Posterior cingulate gyrus (tissue), 11 donors: ENCODE results near the gene DOCK10.
"Not testable (repeated sequence)": the region's sequence is repeated elsewhere in the genome, so short reads cannot be mapped to it uniquely, and the experiment has no call there.

Source experiments
- DNase-seq, 10 donors: peaks; one replicate each; pipeline versions ENCODE4 v3.0.0 to v3.0.0-alpha.2; 2020 to 2021; ENCODE audit warnings: mixed read lengths in 3 of 10
- intact Hi-C: fragments of 100-400 bp; cut with DNase I; formaldehyde crosslinking; loops from one replicate; pipeline ENCODE4 v1.15.1; 2023

DOCK10 gene

DNA sequence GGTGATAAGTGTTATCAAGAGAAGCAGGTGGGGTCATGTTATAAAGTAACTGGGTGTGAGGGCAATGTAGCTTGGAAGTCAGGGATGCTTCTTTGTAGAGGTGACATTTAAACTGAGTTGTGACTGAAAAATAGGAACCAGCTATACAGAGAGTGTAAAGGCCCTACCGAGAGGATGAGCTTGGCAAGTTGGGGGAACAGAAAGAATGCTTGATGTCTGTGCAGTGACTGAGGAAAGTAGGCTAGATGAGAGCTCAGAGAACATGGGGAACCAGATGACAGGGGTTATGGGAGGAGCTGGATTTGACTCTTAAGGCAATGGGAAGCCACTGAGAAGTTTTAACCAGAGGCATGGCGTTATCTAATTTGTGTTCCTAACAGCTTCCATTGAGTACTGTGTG, 115.3 kb downstream of the DOCK10 start:
- DNase-seq = no peak
- intact Hi-C loops = no loop called here

DNA sequence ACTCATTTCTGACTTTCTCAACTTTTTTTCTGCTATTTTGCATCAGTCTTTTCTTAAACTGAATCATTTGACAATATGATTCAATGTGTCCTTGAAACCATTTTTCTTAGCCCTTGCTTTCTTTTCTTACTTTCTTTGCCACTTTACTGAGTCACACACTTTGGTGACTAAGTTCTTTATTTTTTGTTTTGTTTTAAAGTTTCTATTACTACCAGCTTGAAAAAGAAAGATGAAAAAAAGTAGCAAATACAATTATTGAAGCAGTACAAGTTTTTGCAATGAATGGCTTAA, 116.5 kb downstream of the DOCK10 start:
- no peak for DNase-seq
- intact Hi-C loops = no loop called here

DNA sequence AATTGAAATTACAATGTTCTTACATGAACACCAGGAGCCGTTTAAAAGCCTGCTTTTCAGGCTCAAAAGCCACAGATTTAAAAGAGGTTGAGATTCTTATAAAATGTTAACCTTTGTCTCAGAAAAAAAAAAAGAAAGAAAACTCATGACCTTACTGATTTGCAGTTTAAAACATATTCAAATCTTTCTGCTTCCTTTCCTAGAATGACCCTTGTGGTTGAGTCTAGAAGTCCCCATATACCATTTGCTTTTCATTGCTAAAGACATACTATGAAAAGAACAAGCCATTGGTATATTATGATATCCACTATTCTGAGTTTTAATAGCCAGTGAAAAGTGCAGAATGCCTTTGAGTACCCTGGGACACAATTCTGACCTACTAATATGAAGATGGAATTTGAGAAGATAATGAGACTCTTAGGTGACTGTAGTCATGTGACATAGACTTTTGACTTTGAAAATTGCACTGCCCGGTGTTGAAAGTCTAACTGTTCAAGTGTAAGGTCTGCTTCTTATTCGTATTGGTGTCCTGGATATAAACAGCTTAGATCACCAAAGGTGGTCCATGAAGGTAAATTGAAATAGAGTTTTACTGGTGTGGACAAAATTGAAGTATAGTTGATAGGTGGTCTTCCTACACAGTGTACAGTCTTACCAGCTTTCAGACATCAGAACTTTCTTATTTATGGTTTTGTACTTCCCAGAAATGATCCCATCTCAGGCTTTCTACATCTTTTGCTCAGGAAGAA, 117.0 kb downstream of the DOCK10 start:
- intact Hi-C loops = no loop called here
- DNase-seq = no peak

DNA sequence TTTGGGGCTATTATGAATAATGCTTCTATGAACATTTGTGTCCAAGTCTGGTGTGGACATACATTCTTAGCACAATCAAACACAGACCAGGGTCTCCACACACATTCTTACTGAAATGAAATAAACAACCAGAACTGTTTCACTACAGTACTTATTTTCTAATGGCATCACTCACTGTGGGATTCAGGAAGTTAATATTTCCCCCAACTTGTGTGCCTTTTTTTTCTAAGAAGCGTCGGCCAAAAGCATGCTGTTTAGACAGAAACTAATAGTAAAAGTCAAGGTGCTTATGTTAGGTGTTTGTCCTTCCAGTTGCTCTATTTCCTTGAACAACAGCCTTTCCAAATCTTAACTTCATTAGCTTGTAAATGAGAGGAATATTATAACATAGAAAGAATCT, 117.6 kb downstream of the DOCK10 start:
- intact Hi-C loops = no loop called here
- DNase-seq = no peak

DNA sequence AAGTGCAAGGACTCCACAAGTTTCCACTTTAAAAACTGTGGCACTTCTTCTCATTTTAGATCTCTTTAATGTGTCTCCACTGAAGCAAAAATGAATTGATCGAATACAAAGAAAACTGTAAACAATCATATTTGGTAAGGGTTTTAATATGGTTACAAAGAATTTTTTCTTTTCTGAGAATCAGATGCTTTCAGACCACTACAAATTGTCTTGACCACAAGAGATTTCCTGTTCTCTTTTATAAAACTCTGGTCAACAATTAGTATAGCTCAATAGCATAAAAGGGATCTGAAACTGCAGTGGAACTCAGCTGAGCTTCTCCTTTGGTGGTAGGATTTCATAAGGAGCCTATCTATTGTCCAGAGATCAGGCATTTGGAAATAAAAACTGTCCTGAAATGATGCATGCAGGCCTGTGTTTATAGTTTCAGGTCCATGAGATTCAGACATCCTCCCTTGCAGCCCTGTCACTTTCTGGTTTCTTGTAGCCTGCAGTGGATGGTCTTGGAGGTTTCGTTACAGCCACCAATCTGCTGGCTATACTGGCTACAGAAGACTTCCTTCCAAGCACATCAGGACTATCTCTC, 120.0 kb downstream of the DOCK10 start:
- DNase-seq = no peak
- intact Hi-C loops = no loop called here

DNA sequence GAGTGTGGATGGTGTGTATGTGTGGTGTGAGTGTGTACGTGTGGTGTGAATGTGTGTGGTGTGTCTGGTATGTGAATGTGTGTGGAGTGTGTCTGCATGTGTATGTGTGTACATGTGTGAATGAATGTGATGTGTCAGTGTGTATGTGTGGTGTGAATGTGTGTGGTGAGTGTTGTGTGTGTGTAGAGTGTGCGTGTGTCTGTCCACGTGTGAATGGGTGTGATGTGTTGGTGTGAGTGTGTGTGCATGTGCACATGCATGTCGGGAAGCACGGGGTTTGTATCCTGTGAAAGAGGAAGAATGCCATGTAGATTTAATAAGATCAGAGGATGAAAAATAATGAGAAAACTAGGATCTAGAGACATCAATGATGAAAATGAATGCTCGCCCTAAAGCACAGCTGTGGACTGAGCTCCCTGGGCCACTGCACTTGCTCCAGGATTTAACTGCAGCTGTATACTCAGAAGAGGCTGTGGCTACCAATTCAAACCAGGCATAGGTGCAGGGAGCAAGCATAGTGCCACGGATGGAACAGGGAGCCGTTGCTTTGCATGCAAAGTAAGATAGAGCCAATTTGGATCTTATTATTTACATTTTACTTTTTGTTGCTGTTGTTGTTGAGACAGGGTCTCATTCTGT, 122.7 kb downstream of the DOCK10 start:
- DNase-seq = no peak
- intact Hi-C loops = no loop called here

DNA sequence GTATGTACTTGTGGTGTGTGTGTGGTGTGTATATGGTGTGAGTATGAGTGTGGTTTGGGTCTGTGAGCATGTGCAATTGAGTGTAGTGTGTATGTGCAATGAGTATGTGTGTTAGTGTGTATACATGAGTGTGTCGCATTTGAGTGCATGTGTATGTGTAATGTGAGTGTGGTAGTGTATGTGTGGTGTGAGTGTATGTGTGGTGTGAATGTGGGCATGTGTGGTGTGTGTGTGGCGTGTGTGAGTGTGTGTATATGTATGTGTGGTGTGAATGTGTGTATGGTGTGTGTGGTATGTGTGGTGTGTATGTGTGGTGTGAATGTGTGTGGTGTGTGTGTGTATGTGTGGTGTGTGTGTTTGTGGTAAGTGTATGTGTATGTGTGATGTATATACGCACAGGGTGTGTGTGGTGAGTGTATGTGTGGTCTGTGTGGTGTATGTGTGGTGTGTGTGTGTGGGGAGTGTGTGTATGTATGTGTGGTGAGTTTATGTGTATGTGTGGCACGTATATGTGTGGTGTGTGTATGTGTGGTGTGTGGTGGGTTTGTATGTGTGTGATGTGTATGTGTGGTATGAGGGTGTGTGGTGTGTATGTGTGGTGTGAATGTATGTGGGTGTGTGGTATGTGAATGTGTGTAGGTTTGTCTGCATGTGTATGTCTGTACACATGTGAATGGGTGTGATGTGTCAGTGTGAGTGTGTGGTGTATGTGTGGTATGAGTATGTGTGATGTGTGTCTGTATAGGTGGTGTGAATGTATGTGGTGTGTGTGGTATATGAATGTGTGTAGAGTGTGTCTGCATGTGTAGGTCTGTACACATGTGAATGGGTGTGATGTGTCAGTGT, 123.4 kb downstream of the DOCK10 start:
- DNase-seq = no peak
- intact Hi-C loops = no loop called here

DNA sequence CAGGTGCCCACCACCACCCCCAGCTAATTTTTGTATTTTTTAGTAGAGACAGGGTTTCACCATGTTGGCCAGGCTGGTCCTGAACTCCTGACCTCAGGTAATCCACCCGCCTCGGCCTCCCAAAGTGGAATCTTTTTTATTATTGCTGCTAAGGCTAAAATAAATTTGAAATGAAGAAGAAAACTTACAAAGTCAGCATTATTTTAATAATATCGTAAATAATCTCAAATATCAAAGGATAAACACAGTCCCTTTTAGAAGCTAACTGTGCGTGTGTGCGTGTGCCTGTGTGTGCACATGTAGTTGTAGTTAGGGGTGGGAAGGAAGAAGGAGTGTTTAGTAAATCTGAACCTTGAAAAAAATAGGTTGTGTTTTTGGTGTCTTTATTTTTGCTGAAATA, 125.0 kb downstream of the DOCK10 start:
- intact Hi-C loops, DNase-seq: not testable (repeated sequence)

DNA sequence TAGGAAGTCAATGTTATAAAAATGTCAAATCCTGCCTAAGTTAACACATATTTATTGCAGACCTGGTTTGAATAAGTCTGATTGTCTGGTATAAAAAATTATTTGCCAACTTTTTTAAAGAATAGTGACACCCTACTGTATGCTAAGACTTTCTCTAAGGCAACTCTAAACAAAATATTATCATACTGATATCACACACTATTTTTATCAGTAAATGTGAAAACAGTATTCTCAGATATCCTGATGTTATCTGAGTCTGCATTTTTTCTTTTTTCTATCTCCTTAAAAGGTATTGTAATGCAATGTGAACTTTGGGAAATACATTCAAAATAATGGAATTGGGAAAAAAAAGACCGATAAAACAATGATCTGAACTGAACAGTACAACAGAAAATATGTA, 127.1 kb downstream of the DOCK10 start:
- intact Hi-C loops = no loop called here
- DNase-seq = no peak

DNA sequence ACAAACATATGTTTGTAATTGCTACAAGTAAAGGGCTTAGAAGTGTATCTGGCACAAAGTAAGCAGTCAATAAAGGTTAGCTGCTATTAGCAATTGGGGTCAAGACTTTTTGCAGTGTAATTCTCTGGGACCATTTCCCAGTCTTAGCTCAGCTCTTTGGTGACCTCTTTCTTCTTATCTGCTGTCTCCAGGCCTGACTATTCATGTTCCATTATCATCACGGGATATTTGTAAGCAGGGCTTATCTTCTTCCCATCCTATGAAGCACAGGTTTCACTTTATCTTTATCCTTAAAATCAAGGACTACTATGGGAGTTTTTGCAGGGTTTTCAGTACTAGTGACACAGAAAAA, 131.7 kb downstream of the DOCK10 start:
- DNase-seq = no peak

DNA sequence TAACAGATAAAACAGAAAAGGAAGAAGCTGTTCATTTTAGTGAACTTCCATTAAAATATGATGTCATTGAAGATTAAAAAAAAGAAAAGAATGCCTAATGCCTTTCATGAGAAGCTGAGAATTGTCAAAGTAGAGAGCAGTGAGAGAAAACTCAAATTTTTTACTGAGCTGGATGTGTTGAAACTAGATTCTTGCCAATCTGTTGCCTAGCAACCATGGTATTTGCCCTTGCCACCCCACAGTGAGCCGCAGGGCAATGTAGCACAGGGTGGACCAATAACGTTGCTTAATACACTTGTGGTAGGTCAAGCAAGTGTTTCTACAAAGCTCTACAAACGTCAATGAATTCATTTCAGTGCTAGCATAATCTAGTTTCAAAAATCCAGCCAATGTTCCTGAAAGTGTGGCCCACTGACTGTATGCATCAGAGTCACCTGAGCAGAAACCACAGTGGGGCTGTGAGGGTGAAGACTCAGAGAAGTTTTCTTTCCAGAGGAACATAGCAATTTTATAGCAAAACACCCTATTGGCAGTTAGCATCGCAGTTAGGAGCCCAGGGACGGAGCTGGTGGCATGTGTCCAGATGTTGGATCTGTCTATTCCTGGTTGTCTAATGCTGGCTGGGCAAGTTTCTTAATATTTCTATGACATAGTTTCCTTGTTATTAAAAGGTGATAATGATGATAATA, 132.2 kb downstream of the DOCK10 start:
- intact Hi-C loops = no loop called here
- DNase-seq = peak in 2 of 10 donors; percentile 30 to 46

More for the DNA sequence above, 131.7 kb downstream of the DOCK10 start:
- intact Hi-C loops = no loop called here

DNA sequence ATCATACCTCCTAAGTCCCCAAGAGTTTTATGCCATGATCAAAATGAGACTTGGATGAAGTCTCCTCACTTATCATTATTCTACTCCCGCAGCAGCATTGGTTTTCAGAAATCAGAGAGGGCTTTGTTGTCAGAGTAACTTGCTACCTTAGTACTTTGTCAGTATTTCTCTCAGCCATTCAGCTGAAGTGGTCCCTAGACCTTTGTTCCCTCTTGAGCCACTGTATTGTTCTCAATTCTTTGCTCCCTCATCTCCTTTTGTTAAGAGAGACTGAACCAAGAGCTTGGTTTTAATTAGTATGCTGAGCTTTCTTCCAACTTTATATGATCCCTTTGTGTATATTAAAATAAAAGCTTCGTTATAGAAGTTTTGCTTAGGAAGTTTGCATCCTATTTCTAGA, 133.4 kb downstream of the DOCK10 start:
- DNase-seq = no peak
- intact Hi-C loops = no loop called here

DNA sequence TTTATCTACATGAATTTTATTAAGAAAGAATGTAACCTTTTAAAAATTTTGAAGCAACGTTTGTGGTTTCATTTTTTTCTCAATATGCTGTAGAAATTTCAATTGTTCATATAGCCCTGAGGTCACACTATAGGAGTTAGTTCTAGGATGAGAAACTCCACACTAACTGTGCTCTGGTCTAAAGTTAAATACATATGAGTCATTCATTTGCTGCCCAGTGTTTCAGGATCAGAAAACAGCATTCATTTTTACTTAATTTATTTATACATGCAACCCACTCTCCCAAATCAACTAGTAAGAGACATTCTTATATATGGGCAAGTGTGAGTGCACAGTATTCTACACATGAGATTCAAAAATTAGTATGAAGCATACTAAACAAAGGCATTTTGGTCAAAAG, 137.9 kb downstream of the DOCK10 start:
- DNase-seq = no peak
- intact Hi-C loops = no loop called here

DNA sequence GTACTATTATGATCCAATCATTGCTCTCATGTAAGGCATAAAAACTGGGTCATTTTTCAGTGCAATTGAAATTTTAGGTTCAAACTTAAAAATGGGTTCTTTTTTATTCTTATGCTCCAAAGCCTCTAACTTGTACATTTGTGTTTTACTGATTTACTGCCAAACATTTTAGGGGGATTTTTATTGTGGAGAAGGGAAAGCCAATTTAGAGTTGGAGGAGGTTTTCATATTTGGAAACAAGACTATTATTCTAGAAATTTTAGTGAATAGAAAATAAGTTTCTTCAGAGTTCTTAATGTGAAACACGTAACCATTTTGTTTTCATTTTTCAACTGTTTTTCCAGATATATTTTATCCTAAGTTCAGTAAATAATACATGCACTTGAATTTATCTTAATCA, 138.6 kb downstream of the DOCK10 start:
- intact Hi-C loops = no loop called here
- DNase-seq = no peak

DNA sequence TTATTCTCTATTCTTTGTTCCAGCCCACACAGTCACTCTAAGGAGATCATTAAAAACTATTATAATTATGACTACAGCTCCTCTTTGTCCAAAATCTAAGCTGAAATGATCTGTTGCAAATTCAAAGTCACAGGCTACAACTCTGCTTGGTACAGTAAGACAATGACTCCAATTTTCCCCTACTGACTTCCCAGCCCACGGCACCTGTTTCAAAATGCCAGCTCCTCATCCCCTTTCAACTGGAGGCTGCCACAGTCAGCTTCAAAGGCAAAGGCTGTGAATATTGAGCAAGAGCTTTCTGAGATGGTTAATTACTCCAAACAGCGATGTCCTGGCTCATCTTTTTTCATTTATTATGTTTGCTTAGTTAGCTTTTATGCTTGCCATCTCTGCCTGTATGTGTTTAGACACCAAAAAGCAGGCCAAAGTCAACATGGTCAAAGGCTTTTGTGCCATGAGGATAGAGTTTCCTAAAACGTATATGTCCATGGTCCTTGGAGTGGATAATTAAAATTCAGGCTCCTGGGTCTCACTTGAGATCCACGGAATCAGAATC, 141.1 kb downstream of the DOCK10 start:
- intact Hi-C loops = no loop called here
- DNase-seq = no peak

DNA sequence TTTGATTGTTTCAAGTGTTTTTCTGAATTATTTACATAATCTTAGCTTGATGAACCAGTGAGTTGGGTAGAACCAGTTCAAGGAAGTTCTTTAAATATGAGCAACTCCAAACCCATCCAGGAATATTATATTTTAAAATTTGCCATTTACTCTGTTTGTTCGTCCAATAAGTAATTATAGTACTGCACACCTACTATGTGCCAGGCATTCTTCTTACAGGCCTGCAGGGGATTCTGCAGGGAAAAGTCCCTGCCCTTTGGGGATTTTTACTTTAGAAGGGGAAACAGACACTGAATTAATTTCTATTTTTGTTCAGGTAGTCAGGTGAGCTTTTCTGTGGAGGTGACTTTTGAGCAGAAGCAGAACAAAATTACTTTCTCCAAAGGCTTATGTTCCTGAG, 146.9 kb downstream of the DOCK10 start:
- intact Hi-C loops = no loop called here
- DNase-seq = no peak

DNA sequence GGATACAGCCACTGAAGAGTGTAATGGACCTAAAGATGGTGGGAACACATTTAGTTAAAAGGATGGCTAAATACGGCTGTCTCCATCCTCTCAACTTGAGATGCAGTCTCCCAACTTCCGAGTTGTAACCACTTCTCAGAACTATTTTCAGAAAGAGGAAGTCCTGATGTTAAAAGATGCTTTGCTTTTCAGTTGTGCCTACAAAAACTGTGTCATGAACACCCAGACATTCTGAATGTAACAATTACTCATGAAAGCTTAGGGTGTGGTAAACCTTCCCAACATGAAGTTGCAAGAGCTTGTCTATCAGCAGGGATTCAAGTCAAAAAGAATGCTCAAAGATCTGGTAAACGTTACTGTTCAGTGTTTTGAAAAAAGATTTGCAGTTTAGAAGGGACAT, 147.9 kb downstream of the DOCK10 start:
- no peak for DNase-seq
- intact Hi-C loops = no loop called here

DNA sequence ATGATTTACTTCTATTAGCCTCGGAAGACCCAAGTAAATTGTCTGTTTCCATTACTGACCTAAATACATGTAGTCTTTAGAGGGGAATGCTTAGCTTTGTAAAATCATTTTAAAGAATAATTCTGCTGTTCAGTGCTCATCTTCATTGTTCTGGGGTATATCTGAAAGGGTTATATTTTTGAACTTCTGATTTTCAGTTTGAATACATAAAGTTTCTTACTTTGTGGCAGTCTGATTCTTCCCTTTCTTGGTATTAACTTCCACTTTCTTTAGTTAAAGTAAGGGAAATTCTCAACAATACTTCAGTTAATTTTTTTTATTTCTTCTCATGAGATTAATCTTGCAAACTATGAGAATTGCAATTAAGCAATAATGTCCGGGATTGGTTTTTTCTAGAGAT, 148.4 kb downstream of the DOCK10 start:
- intact Hi-C loops = no loop called here
- DNase-seq = no peak

DNA sequence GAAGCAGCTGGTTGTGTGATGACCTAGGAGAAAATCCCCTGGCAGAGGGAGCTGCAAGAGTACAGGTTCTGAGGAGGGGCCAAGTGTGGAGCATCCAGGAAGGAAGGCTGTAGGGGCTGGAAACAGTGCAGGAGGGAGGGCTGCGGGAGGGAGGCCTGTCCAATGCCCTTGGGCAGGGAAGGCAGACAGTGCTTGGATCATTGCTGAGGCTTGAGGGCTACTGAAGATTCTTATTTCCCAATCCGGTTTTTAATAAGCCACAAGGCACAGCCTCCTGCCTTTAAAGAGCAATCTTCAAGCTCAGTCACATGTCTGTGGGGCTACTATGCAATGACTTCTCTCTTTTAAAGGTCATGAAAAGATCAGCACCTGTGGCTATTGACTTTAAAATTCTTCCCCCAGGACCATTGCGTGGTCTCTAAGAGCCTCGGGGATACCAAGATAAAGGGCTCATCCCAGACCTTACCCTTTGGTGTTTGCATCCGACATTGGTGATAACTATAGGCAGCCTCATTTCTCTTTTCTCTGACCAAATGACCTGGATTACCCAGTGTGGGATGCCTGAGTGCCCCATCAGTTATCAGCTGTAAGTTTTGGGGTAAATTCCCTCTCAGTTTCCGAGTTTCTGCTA, 149.6 kb downstream of the DOCK10 start:
- intact Hi-C loops = no loop called here
- no peak for DNase-seq

DNA sequence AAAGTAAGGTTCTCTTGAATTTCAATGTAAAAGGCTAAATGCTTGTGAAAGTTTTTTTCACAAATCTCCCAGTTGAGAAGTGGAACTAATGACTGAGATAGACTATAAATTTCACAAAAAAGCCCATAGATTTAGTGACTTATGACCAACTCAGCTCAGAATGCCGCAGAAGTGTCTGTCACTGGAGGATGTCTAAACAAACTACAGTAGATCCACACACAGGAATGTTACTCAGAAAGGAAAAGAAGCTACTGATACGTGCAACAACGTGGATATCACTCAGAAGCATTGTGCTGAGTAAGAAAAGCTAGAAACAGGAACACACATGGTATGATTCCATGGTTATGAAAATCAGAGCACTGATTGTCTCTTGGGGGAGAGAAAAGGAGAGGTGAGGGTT, 151.9 kb downstream of the DOCK10 start:
- intact Hi-C loops = no loop called here
- no peak for DNase-seq
